Activated CD8-positive, alpha-beta memory T cell treated with anti-CD3 and anti-CD28 coated beads for 48 hours (primary cell): ENCODE data around the gene SLC35G1.

Experiments used
- DNase-seq, 3 experiments: peaks; one replicate each; pipeline ENCODE4 v3.0.0-alpha.2; 2020; ENCODE audit warnings: low read depth in 2 of 3, low spot score in 2 of 3

The SLC35G1 gene

DNA sequence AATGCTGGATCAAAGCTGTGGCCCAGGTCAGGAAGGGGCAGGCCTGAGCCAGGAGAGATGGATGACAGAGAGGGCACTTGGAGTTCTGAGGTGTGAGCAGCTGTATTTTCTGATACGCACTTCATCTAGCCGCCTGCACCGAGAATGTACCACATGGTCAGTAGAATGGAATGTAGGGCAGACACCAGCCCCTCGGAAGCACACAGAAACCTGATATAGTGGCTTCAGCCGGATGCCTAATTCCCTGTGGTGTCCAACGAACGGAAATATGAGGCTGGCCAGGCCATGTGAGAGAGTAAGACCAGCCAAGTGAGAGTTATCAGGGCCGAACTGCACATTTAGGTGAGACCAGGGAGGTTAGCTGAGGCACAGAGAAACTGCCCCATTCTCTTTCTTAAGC is 53.3 kb downstream of the SLC35G1 start:
- no peak for DNase-seq

DNA sequence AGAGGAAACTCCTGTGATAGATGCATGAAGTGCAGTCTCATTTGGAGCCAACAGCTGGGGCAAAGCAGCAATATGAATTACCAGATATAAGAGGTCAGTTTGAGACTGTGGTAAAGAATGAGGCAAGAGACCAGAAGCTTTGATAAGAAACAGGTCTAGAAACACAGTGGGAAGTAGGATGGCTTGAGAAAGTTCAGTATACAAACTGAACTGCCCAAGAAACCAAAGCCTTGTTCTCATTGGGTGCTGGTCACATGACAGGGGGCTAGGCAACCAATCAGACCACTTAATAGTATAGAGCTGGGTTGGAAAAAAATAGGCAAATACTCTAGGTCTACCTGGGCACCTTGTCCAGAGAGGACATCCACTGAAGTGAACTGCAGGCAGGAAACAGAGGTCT is 53.7 kb downstream of the SLC35G1 start:
- DNase-seq, result no peak

GRCh38 chr10:93951905-93952304 is 58.1 kb downstream of the SLC35G1 start:
- DNase-seq, result no peak
